ENCODE data around the gene CIDEB.

- TF ChIP-seq CTCF (IDR thresholded peaks at IDR 0.05 in 2 of 3, conservative IDR thresholded peaks at IDR 0.05 in 1 of 3; ENCODE audit: insufficient read depth in 2 of 3, low read depth in 1 of 3, low read length in 3 of 3) (no peak), PRMT5 (CRISPR knock-in tag; IDR thresholded peaks at IDR 0.05) (no peak), POLR2AphosphoS5 (IDR thresholded peaks at IDR 0.05; ENCODE audit: control insufficient read depth, insufficient read depth, low read depth, low read length) (peak; percentile 81), FOXM1 (IDR thresholded peaks at IDR 0.05; ENCODE audit: low read depth) (peak; percentile 76; the same call in 1 of the 2 replicates), FOXM1 (CRISPR knock-in tag; IDR thresholded peaks at IDR 0.05; ENCODE audit: low read depth) (no peak), JUN (IDR thresholded peaks at IDR 0.05; ENCODE audit: borderline replicate concordance, low read depth, low read length) (no peak), JUN (CRISPR knock-in tag; IDR thresholded peaks at IDR 0.05; ENCODE audit: borderline replicate concordance) (no peak), ETS2 (tag; IDR thresholded peaks at IDR 0.05; ENCODE audit: borderline replicate concordance, poor library complexity, severe bottlenecking) (no peak), EZH2 (IDR thresholded peaks at IDR 0.05; ENCODE audit: borderline replicate concordance, low read depth, low read length) (no peak)
- TF ChIP-seq, protein P1, sequence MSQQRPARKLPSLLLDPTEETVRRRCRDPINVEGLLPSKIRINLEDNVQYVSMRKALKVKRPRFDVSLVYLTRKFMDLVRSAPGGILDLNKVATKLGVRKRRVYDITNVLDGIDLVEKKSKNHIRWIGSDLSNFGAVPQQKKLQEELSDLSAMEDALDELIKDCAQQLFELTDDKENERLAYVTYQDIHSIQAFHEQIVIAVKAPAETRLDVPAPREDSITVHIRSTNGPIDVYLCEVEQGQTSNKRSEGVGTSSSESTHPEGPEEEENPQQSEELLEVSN (IDR thresholded peaks at IDR 0.05; ENCODE audit: borderline replicate concordance in 1 of 2, extremely low read depth in 1 of 2, insufficient read depth in 1 of 2, insufficient read length in 1 of 2, low read depth in 1 of 2, low read length in 1 of 2, poor library complexity in 1 of 2, severe bottlenecking in 1 of 2) = no peak
Measured at GRCh38 chr14:24255931-24256711, 51.7 kb downstream of the CIDEB start.

Measured in K562 (cell line).